T follicular helper cell (primary cell): ENCODE data around the gene CFAP61.

Experiments used
- DNase-seq: peaks from one replicate; pipeline ENCODE4 v3.0.0-alpha.2; 2020; ENCODE audit warnings: low read depth

The CFAP61 gene

GRCh38 chr20:20031790-20032189 is 20.5 kb upstream of the CFAP61 start:
- DNase-seq: no peak

DNA sequence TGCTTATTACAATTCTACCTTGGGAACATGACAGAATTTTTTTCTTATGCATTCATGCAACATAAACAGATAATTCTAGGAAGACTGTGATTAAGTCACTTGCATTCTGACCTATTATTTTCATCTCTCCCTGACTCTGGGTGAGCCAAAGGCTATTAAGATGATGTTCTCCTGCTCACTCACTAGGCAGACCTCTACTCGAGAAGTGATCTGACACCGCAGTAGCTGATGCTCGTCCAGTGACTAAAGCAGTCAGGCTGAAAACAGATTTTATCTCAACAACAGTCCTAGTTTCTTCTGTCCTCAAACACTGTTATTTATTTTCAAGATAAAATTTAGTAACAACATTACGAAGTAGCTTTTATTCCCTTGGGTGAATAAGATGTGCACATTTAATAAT is 17.8 kb upstream of the CFAP61 start:
- DNase-seq: no peak

DNA sequence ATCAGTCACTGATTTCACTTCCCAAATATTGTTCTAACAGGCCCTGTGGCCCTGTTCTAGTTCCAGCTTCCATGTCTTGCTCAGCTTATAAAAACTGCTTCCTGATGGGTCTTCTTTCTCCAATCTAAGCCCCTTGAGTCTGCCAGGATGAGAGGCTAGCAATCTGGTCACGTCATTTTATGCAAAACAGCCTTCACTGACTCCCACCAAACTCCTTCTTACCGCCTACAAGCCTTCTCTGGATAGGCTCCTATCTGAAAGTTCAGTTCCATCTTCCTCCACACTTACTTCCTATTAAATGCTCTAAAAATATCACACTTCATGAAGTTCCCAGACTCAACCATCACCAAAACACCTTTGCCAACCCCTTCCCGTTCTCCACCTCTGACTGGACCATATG is 15.6 kb upstream of the CFAP61 start:
- DNase-seq: no peak

DNA sequence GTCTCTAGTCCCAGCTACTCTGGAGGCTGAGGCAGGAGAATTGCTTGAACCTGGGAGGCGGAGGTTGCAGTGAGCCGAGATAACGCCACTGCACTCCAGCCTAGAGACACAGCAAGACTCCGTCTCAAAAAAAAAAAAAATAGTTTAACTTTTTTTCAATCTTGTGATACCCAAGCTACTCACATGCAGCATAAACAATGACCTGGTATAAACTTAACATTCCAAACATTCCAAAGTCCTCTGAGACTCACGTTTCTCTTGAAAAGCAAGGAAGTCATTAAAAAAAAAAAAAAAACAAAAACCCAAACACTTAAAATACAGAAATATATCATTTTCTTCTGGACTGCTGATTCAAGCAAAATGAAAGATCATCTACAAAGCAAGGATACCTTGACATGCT is 14.4 kb upstream of the CFAP61 start:
- DNase-seq: no peak

DNA sequence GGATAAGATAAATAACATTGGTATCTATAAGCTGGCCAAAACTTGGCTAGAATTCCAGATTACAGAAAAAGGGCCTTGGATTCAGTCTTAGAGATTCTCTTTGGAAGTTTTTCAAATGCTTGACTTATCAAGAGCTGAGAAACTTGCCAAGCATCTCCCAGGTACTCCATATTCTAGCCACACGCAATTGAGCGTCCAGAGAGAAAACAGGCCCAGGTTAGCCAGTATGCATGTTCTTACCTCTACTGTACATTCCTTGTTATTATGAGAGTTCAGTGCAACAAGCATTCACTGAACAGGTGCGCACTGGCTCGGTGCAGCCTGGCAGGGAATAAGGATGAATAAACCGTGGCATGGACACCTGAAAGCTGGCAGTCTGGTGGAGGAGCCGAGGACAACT is 13.7 kb upstream of the CFAP61 start:
- DNase-seq: no peak

- no peak for DNase-seq
These were observed 12.5 kb upstream of the CFAP61 start for GRCh38 chr20:20039752-20040387.

GRCh38 chr20:20051767-20052073 is 612 bp upstream of the CFAP61 start:
- no peak for DNase-seq

- no peak for DNase-seq
These were observed 8.1 kb downstream of the CFAP61 start for GRCh38 chr20:20060234-20060998.

DNA sequence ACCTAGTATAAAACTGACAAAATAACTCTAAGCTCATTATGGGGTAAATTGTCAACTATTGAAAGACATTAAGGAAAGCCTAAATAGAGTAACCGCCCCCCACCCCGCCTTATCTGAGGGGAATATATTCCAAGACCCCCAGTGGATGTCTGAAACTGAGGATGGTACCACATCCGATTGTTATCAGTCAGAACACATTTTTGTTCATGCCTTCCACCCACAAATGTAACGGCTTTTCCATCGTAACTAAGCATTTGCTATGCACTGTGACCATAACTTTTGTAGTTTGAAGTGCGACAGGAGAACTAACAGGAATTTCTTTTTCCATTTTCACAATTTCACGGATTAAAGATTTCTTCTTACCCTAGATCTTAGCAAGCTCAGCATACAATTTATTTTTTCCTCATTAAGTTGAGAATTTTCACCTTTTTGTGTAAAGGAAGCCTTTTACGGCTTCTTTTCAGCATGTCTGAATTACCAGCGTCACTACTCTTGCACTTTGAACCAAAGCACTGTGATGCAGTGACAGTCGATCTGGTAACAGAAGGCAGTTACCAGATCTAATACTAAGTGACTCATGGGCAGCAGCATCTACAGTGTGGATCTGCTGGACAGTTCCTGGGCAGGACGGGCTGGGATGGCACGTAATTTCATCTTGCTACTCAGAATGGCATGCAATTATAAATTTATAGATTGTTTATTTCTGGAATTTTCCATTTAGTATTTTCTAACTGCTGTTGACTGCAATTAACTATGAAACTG is 11.8 kb downstream of the CFAP61 start:
- no peak for DNase-seq

- DNase-seq: no peak
These were observed 13.0 kb downstream of the CFAP61 start for GRCh38 chr20:20065361-20065760.

DNA sequence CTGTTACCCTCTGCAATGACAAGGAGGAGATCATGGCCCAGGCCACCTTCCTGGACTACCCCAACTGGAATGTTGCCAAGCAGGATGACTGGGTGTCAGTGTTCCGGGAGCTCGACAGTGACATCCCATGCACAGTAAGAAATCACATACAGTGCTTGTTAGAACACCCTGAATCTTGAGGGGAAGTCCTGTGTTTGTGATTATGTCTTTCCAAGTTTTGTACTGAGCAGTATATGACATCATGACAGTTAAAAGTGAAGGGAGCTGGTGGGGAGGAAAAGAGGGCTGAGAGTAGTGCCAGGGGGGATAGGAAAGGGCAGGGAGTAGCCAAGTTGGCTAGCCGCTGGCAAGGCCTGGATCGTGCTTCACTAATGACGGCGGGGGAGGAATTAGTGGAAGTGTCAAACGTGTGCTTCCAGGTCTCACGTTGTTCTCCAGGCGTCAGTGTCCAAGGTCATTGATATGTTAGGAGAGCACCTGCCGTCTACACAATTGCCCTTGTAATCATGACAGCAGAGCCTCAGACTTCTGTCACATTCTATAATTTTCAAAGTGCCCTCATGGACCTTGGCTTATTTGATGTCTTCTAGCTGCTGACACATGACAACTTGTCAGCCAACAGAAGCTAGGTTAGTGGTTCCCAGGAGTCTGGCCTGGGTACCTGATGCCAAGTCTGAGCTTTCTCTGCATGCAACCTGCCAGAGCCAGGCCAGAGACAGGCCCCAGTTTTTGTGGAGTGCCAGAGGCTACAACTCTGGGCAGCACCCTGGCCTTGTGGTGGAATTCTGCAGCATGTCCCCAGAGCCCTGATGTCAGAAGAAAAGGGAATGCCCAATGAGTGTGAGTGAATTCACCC is 18.8 kb downstream of the CFAP61 start:
- no peak for DNase-seq

DNA sequence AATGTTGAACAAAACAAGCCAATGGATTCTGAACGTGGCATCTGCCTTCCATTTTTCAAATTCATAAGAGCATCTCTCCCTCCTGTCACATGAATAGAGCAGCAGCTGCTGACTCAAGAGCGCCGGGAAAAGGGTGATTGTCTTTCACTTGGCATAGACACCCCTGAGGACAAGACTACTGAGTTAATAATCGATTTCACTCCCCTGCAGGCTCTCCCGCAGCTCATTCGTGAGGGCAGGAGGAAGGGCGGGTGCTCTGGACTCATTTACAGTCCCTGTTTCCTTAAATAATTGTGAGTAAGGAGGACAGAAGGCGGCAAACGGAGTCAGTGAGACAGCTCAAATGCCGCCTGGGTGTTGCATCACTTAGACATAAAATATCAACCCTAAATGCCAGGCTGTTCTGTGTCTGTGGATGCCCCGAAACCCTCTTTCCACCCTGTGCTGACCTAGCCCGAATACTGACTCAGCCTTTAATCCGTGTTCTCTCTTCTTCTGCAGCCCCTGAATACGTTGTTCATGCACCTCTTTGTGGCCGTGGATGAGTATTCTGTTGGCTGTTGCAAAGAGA is 21.6 kb downstream of the CFAP61 start:
- no peak for DNase-seq

DNA sequence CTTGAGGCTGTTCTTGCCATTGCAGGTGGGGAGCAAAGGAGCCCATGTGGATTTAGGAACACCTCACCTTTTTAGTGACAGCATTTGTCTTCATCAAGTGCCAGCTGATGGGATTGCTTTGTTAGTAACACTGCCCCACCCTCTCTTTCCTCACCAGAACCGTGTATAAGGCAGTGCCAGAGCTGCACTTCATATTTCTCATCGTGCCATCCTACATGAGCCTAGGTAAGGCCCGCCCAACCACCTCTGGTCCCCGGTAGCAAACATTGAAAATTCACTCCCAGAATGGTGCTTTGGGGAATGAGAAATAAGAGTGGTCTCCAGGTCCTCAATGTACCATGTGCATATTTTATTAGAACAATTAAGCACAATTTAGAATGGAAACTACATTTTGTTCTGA is 22.7 kb downstream of the CFAP61 start:
- no peak for DNase-seq

- DNase-seq: no peak
These were observed 24.1 kb downstream of the CFAP61 start for GRCh38 chr20:20076297-20077065.

- no peak for DNase-seq
These were observed 25.7 kb downstream of the CFAP61 start for GRCh38 chr20:20078041-20078440.

- no peak for DNase-seq
These were observed 26.9 kb downstream of the CFAP61 start for GRCh38 chr20:20079102-20079784.

DNA sequence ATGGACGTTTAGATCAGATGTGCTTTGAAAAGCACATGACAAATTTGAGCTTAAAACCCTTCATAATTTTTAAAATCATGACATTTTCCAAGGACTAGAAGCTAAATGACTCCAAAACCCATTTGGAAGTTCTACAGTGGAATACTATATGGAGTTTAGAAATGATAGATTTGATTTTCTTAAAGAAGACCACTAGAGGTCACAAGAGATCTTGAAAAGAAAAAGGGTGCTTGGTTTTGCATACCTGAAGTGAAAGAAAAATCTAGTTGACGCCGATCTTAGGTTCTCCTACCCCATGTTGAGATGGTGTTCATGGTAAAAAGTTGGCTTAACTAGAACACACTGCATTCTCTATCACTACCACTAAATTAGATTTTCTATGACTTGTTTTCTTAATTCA is 31.5 kb downstream of the CFAP61 start:
- no peak for DNase-seq

GRCh38 chr20:20084296-20084752 is 32.0 kb downstream of the CFAP61 start:
- DNase-seq: no peak

GRCh38 chr20:20085071-20085470 is 32.7 kb downstream of the CFAP61 start:
- DNase-seq: no peak

DNA sequence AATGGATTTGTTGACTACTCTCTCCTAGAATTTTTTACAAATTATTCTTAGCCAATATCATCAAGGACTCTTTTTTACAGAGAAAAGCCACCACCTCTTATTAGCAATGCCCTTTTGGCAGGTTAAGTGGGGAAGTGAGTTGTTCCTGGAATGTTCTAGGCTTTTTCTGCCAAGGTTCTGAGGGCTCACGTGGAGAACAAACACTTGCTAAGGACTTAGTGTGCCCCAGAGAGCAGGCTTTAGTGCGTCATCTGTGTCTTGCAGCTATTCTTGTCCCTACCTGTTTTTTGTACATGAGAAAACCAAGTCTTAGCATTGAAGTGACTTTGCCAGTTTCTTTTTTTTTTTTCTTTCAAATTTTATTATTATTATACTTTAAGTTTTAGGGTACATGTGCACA is 33.5 kb downstream of the CFAP61 start:
- DNase-seq: no peak
